Transverse colon (tissue), 4 donors: ENCODE data around the gene BLNK. TPM values are rescaled to one million over a fixed set of nuclear protein-coding genes. Genes with fewer than 3 reads are reported as not detected.

Experiments
- DNase-seq: peaks from one replicate; pipeline ENCODE4 v3.0.0-alpha.2; 2019
- H3K27ac ChIP-seq, 4 donors: fragments of 200-600 bp; sonication (generic); 2 replicates each; pipeline ENCODE4 v1.5.1; 2016 to 2018; ENCODE audit warnings: inconsistent platforms in 4 of 4
- H3K27me3 ChIP-seq: fragments of 200-600 bp; sonication (generic); 2 replicates; pipeline ENCODE4 v1.5.1; 2017; ENCODE audit warnings: inconsistent platforms
- H3K36me3 ChIP-seq, 4 donors: fragments of 200-600 bp; sonication (generic); 2 replicates each; pipeline ENCODE4 v1.5.1; 2017 to 2019; ENCODE audit warnings: inconsistent platforms in 4 of 4
- H3K4me1 ChIP-seq, 4 donors: fragments of 200-600 bp; sonication (generic); 2 replicates each; pipeline ENCODE4 v1.5.1; 2017 to 2020; ENCODE audit warnings: inconsistent platforms in 4 of 4
- H3K4me3 ChIP-seq, 4 donors: fragments of 200-600 bp; sonication (generic); 1 replicate in 1 of 4; 2 replicates in 3 of 4; pipeline versions ENCODE4 v1.5.1 to v1.6.1; 2017 to 2019; ENCODE audit warnings: inconsistent platforms in 4 of 4
- H3K9me3 ChIP-seq, 2 donors: fragments of 200-600 bp; sonication (generic); 2 replicates each; pipeline ENCODE4 v1.5.1; 2017 to 2019; ENCODE audit warnings: inconsistent platforms in 2 of 2
- CTCF ChIP-seq, 5 experiments: fragments of 200-600 bp in 3 of 5; fragments of 450-650 bp in 2 of 5; sonication (generic) in 3 of 5; IDR thresholded peaks; 1 replicate in 2 of 5; 2 replicates in 3 of 5; pipeline ENCODE4 v1.5.1; 2016 to 2017; ENCODE audit warnings: antibody characterized with exemption in 5 of 5, inconsistent platforms in 3 of 5, mild to moderate bottlenecking in 2 of 5, moderate library complexity in 1 of 5
- EP300 ChIP-seq: sonication (generic); formaldehyde crosslinking; IDR thresholded peaks from one replicate; pipeline ENCODE4 v1.6.1; 2017; ENCODE audit warnings: antibody characterized with exemption, low read depth
- POLR2A ChIP-seq: fragments of 450-650 bp; IDR thresholded peaks from one replicate; pipeline ENCODE4 v1.6.1; 2016; ENCODE audit warnings: antibody characterized with exemption, mild to moderate bottlenecking, moderate library complexity
- POLR2AphosphoS5 ChIP-seq, 3 donors: sonication (generic); formaldehyde crosslinking; IDR thresholded peaks; one replicate each; pipeline ENCODE4 v1.6.1; 2016; ENCODE audit warnings: antibody characterized with exemption in 3 of 3
- WGBS, 2 donors: methylation state at CpG; one replicate each; pipeline ENCODE4 v1.1.5; 2018; ENCODE audit warnings: low coverage in 1 of 2; 5-methylcytosine and 5-hydroxymethylcytosine counted together
- in situ Hi-C, 4 donors: fragments of 200-750 bp; cut with MboI; loops; one replicate each; pipeline versions ENCODE4 v1.15.0 to v1.15.1; 2017; ENCODE audit warnings: low sequenced_read_pairs in 3 of 4, low pct_ligation_motif_present in 1 of 4, low pct_unique_long_range_greater_than_20kb in 1 of 4
- intact Hi-C: fragments of 100-400 bp; cut with DNase I; formaldehyde crosslinking; loops from one replicate; pipeline ENCODE4 v1.15.1; 2023; ENCODE audit warnings: low total_unique reads
- total RNA-seq, 4 donors: library from RNA; depleted of rRNA; stranded (reverse); fragments of >200 nt; gene quantifications; one replicate each; pipeline ENCODE4 v1.1.0, GENCODE V29; 2016

The BLNK gene
- total RNA-seq, 4 donors from 2014 or later: 5.6 to 21.8 (median 12.0) TPM

GRCh38 chr10:96238646-96239623 is 32.4 kb downstream of the BLNK start:
- WGBS, 2 donors: 68% methylated on average over 4 of the region's 4 CpGs; no CpG with 5 or more reads in 1 of the 2 donors
- TF ChIP-seq POLR2A: no peak
- TF ChIP-seq POLR2AphosphoS5 (IDR thresholded peaks at IDR 0.05): no peak
- no peak for TF ChIP-seq EP300
- Histone ChIP-seq H3K27me3 (no peaks in the 10 kb centered on the region), H3K9me3 (no peaks in the 10 kb centered on the region), H3K4me1 (peaks cover 0 to 7% (median 2%) of the 10 kb centered on the region in 4 donors), H3K27ac (no peak overlapping the region), H3K36me3 (no peaks in the 10 kb centered on the region), H3K4me3 (no peak overlapping the region)
- intact Hi-C loops: no loop called here
- no peak for DNase-seq
- in situ Hi-C loops: no loop called here

DNA sequence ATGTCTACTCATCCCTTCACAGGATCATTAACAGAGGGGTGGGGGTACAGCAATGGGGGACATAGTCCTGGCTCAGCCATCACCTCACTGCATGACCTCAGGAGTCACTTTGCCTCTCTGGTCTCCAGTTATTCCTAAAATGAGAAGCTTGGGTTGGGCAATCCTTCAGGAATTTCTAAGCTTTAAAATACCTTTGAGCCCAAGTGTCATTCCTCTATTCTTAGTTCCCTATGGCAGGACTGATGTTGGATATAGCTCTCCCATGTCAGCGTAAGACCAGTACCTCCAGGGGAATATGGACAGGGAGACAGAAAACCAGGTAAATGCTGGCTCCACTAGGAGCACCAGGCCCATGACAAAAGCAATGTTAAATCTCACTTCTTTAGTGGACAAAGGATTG is 34.5 kb downstream of the BLNK start:
- WGBS, 2 donors: 89 to 100% methylated on average over 1 of the region's 1 CpG
- H3K36me3 ChIP-seq: no peaks in the 10 kb centered on the region

GRCh38 chr10:96236090-96236478 is 35.3 kb downstream of the BLNK start:
- WGBS, 2 donors: 64% methylated on average over 6 of the region's 6 CpGs; no CpG with 5 or more reads in 1 of the 2 donors
- H3K27ac ChIP-seq: no peak overlapping the region

More for the DNA sequence above, 34.5 kb downstream of the BLNK start:
- H3K4me3 ChIP-seq: no peak overlapping the region
- no peaks in the 10 kb centered on the region for H3K9me3 ChIP-seq
- H3K27ac ChIP-seq: no peak overlapping the region
- intact Hi-C loops: no loop called here
- DNase-seq: no peak
- H3K27me3 ChIP-seq: no peaks in the 10 kb centered on the region
- in situ Hi-C loops: no loop called here
- TF ChIP-seq EP300: no peak
- no peak for TF ChIP-seq POLR2A
- no peak for TF ChIP-seq CTCF (IDR thresholded peaks at IDR 0.05)
- TF ChIP-seq POLR2AphosphoS5 (IDR thresholded peaks at IDR 0.05): no peak
- H3K4me1 ChIP-seq: no peaks in the 10 kb centered on the region

DNA sequence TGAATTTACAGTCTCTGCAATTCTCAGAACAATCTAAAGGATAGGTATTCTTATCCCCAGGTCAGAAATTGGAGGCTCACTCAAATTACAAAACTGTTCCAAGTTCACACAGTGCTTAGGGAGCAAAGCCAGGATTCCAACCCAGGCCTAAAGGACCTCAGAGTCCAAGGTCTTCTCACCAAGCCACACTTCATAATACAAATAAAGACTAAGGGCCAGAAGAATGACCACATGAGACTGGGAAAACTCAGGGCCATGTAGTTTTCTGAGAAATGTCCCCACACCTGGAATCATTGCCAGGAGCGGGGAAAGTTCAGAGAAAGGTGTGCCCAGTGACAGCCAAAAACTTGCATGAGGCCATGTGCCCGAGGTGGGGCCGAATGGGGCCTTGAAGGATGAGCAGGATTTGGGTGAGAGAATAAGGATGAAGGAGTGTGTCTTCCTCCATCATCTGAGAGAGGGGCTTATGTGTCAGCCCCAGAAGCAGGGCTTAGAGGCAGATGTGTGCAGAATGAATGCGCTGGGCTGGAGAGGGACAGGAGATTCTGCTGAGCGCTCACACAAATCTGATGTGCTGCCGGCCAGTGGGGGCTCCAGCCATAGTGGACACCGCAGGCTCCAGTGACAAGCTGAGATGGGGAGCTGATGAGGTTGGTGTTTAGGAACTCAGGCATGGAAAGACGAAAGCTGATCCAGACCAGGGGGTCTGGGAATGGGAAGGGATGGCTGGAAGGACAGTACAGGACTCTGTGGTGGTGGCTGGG is 35.9 kb downstream of the BLNK start:
- Histone ChIP-seq H3K4me1 (no peaks in the 10 kb centered on the region), H3K4me3 (no peak overlapping the region), H3K36me3 (no peaks in the 10 kb centered on the region), H3K27me3 (no peaks in the 10 kb centered on the region), H3K27ac (no peak overlapping the region), H3K9me3 (no peaks in the 10 kb centered on the region)
- DNase-seq: no peak
- 83 to 87% methylated on average over 3 to 8 of the region's 8 CpGs for WGBS, 2 donors
- intact Hi-C loops (no loop called here), in situ Hi-C loops (no loop called here)
- TF ChIP-seq CTCF (IDR thresholded peaks at IDR 0.05) (no peak), POLR2AphosphoS5 (IDR thresholded peaks at IDR 0.05) (no peak), EP300 (no peak), POLR2A (no peak)

More at GRCh38 chr10:96236090-96236478, 35.3 kb downstream of the BLNK start:
- H3K27me3 ChIP-seq: no peaks in the 10 kb centered on the region
- no peak for DNase-seq
- H3K36me3 ChIP-seq: no peaks in the 10 kb centered on the region
- H3K9me3 ChIP-seq: no peaks in the 10 kb centered on the region
- in situ Hi-C loops (no loop called here), intact Hi-C loops (no loop called here)
- no peak overlapping the region for H3K4me3 ChIP-seq
- no peaks in the 10 kb centered on the region for H3K4me1 ChIP-seq
- no peak for TF ChIP-seq CTCF (IDR thresholded peaks at IDR 0.05)
- no peak for TF ChIP-seq POLR2AphosphoS5 (IDR thresholded peaks at IDR 0.05)
- no peak for TF ChIP-seq POLR2A
- no peak for TF ChIP-seq EP300
